Measurements from ENCODE around the gene SBF1.
"Not testable (repeated sequence)": the region's sequence is repeated elsewhere in the genome, so short reads cannot be mapped to it uniquely, and the experiment has no call there.

GRCh38 chr22:50397371-50398060 is 77.3 kb downstream of the SBF1 start:
- not testable (repeated sequence) for TF ChIP-seq CTCF (conservative IDR thresholded peaks at IDR 0.05; ENCODE audit: low read depth, low read length); EZH2 (IDR thresholded peaks at IDR 0.05; ENCODE audit: borderline replicate concordance, low read depth, low read length, poor library complexity, severe bottlenecking)

All from A673 (cell line).